Measurements from ENCODE around the gene PLD1. TPM values are rescaled to one million over a fixed set of nuclear protein-coding genes. Genes with fewer than 3 reads are reported as not detected.

Gene PLD1
- total RNA-seq, 1 donor, result 18.1 TPM

- no peaks in the 10 kb centered on the region for H3K36me3 ChIP-seq (ENCODE audit: insufficient read depth, low read length)
- H3K4me2 ChIP-seq (ENCODE audit: insufficient read depth, low read length), result peak overlapping the region; percentile 47
- peak overlapping the region; percentile 23 for H2AFZ ChIP-seq (ENCODE audit: low read length)
- no peaks in the 10 kb centered on the region for H3K27me3 ChIP-seq (ENCODE audit: insufficient read depth, low read length)
- no peaks in the 10 kb centered on the region for H3K9me3 ChIP-seq (ENCODE audit: low read depth, low read length)
- peaks cover 33% of the 10 kb centered on the region for H3K4me1 ChIP-seq (ENCODE audit: insufficient read depth, low read length)
- no peak overlapping the region for H3K27ac ChIP-seq (ENCODE audit: low read depth, low read length)
- DNase-seq (ENCODE audit: insufficient read length, low spot score, missing footprints), result no peak
- no peak for TF ChIP-seq CTCF (IDR thresholded peaks at IDR 0.05; ENCODE audit: extremely low read depth, low read depth, low read length)
- H3K79me2 ChIP-seq (ENCODE audit: insufficient read depth, low read length), result no peaks in the 10 kb centered on the region
- no peak overlapping the region for H3K4me3 ChIP-seq (ENCODE audit: insufficient read depth, low read length)
- peaks cover 3% of the 10 kb centered on the region for H4K20me1 ChIP-seq (ENCODE audit: insufficient read depth, low read length)
These were observed 52.8 kb downstream of the PLD1 start for GRCh38 chr3:171757361-171758034.

- Histone ChIP-seq H3K36me3 (ENCODE audit: insufficient read depth, low read length) (no peaks in the 10 kb centered on the region), H3K4me1 (ENCODE audit: insufficient read depth, low read length) (peaks cover 33% of the 10 kb centered on the region), H3K9me3 (ENCODE audit: low read depth, low read length) (no peaks in the 10 kb centered on the region), H3K4me3 (ENCODE audit: insufficient read depth, low read length) (no peak overlapping the region), H3K79me2 (ENCODE audit: insufficient read depth, low read length) (no peaks in the 10 kb centered on the region), H3K27ac (ENCODE audit: low read depth, low read length) (no peak overlapping the region), H3K27me3 (ENCODE audit: insufficient read depth, low read length) (no peaks in the 10 kb centered on the region), H4K20me1 (ENCODE audit: insufficient read depth, low read length) (no peaks in the 10 kb centered on the region), H3K4me2 (ENCODE audit: insufficient read depth, low read length) (no peak overlapping the region), H2AFZ (ENCODE audit: low read length) (no peak overlapping the region)
- no peak for TF ChIP-seq CTCF (IDR thresholded peaks at IDR 0.05; ENCODE audit: extremely low read depth, low read depth, low read length)
- no peak for DNase-seq (ENCODE audit: insufficient read length, low spot score, missing footprints)
These were observed 54.6 kb downstream of the PLD1 start for GRCh38 chr3:171755656-171756055.

GRCh38 chr3:171755015-171755589 lies 55.2 kb downstream of the PLD1 start:
- Histone ChIP-seq H3K79me2 (ENCODE audit: insufficient read depth, low read length) (no peaks in the 10 kb centered on the region), H2AFZ (ENCODE audit: low read length) (no peak overlapping the region), H3K36me3 (ENCODE audit: insufficient read depth, low read length) (no peaks in the 10 kb centered on the region), H3K27ac (ENCODE audit: low read depth, low read length) (no peak overlapping the region), H3K27me3 (ENCODE audit: insufficient read depth, low read length) (no peaks in the 10 kb centered on the region), H3K4me2 (ENCODE audit: insufficient read depth, low read length) (no peak overlapping the region), H3K4me1 (ENCODE audit: insufficient read depth, low read length) (peaks cover 33% of the 10 kb centered on the region), H3K9me3 (ENCODE audit: low read depth, low read length) (no peaks in the 10 kb centered on the region), H4K20me1 (ENCODE audit: insufficient read depth, low read length) (no peaks in the 10 kb centered on the region), H3K4me3 (ENCODE audit: insufficient read depth, low read length) (no peak overlapping the region)
- no peak for DNase-seq (ENCODE audit: insufficient read length, low spot score, missing footprints)
- no peak for TF ChIP-seq CTCF (IDR thresholded peaks at IDR 0.05; ENCODE audit: extremely low read depth, low read depth, low read length)

- no peaks in the 10 kb centered on the region for H3K36me3 ChIP-seq (ENCODE audit: insufficient read depth, low read length)
- TF ChIP-seq CTCF (IDR thresholded peaks at IDR 0.05; ENCODE audit: extremely low read depth, low read depth, low read length), result no peak
- peak overlapping the region; percentile 44 for H3K4me3 ChIP-seq (ENCODE audit: insufficient read depth, low read length)
- H4K20me1 ChIP-seq (ENCODE audit: insufficient read depth, low read length), result no peaks in the 10 kb centered on the region
- no peaks in the 10 kb centered on the region for H3K27me3 ChIP-seq (ENCODE audit: insufficient read depth, low read length)
- peaks cover 36% of the 10 kb centered on the region for H3K4me1 ChIP-seq (ENCODE audit: insufficient read depth, low read length)
- H3K9me3 ChIP-seq (ENCODE audit: low read depth, low read length), result no peaks in the 10 kb centered on the region
- H3K27ac ChIP-seq (ENCODE audit: low read depth, low read length), result peak overlapping the region; percentile 90
- H2AFZ ChIP-seq (ENCODE audit: low read length), result peak overlapping the region; percentile 79
- peak overlapping the region; percentile 67 for H3K4me2 ChIP-seq (ENCODE audit: insufficient read depth, low read length)
- no peaks in the 10 kb centered on the region for H3K79me2 ChIP-seq (ENCODE audit: insufficient read depth, low read length)
- DNase-seq (ENCODE audit: insufficient read length, low spot score, missing footprints), result peak; percentile 80
These were observed 56.4 kb downstream of the PLD1 start for GRCh38 chr3:171753665-171754408.

All from osteoblast (primary cell).